Activated CD4-positive, CD25-positive, alpha-beta regulatory T cell treated with anti-CD3 and anti-CD28 coated beads, Interleukin-2, amount 50 U/mL, for 24 hours (primary cell): ENCODE results near the gene GCSH.
A peak's percentile ranks its signal among the peaks of the same experiment; 100 is the strongest.

Source experiments
- ATAC-seq, 2 donors: fragments of 150-1000 bp; cut with Tn5 transposase; one replicate each; pipeline ENCODE4 v1.10.0; 2021; ENCODE audit warnings: mild to moderate bottlenecking in 1 of 2, moderate library complexity in 1 of 2

Gene GCSH

DNA sequence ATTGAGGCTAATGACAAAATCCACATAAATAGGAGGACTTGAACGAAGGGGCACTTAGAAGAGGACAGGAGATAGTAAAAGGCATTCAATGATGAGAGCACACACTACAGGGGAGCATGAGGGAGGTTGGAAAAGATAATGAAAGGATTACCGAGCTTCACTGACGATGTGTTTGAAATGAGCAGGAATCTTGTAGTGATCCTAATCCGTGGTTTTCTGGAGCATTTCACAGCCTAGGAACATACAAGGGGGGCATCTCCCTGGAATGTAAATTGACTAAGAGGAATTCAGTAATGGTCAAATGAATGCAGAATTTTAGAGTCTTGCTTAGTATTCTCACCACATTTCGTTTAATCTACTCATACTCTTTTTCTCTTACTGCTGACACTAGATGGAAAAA, 55.4 kb downstream of the GCSH start:
- ATAC-seq: no peak

DNA sequence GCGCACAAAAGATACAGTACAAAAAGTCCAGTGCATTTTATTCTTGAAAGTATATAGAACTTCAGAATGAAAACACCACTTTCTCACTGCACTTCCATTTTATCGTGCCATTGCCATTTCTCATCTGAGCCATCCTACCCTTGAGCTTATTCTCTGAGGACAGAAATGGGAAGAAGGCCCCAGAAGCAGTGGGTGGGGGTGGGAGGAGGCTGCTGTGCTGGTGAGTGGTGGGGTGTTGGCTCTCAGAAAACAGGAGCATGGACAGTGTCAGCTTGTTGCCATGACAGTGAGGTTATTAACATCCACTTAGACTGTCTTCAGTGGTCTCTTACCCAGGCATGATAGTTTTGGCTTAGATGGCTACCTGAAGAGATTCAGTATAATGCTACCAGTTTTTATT, 56.1 kb downstream of the GCSH start:
- ATAC-seq: no peak

DNA sequence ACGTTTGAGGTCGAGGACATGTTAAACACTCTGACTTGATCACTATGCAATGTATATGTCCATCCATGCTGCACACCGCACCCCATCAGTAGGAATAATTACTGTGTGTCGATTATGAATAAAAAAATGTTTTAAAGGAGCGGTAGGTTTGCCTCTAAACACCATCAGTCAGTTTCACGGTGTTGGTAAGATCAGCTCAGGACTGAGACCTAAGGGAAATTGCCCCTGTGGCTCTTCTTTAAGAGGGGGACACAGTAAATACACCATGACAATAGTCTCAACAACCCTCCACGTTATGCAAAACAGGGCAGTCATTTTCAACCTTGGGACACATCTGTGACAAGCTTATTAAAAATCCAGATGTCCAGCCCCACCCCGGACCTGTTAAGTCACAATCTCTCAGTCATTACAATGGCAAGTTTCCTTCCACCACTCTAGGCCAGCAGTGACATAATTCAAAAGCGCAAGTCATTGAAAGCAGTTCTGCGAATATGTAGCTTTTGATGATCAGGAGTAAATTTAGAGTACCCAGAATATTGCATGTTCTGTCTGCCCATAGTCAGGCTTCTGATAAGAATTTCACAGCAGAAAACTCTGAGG, 59.3 kb downstream of the GCSH start:
- ATAC-seq: no peak

DNA sequence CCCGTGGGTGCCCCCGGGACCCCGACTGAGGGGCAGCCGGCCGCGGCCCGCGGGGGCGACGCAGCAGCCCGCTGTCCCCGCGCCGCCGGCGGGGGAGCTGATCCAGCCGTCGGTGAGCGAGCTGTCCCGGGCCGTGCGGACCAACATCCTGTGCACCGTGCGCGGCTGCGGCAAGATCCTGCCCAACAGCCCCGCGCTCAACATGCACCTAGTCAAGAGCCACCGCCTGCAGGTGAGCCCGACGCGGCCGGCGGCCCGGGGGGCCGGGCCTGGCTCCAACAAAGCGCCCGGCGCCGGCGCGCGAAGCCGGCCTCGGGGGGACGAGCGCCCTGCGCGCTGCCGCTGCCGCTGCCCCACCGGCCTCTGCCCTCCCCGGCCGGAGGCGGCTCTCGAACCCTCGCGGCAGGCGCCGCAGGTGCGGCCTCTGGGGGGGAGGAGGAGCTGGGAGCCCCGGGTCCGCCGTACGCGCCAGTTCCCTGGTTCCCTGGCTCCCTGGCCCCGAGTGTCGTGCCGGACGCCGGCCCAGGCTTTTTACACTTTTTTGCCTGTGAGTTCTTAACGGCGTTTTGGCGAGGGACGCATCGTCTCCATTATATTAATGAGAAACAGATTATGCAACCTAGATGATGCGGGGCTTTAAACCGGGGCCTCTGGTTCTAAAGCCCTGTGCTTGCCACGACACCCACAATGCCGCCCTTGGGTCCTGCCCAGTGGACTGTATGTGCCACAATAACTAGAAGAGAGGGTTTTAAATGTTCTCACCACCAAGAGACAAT, 60.0 kb downstream of the GCSH start:
- peak; percentile 70 to 73 for ATAC-seq

DNA sequence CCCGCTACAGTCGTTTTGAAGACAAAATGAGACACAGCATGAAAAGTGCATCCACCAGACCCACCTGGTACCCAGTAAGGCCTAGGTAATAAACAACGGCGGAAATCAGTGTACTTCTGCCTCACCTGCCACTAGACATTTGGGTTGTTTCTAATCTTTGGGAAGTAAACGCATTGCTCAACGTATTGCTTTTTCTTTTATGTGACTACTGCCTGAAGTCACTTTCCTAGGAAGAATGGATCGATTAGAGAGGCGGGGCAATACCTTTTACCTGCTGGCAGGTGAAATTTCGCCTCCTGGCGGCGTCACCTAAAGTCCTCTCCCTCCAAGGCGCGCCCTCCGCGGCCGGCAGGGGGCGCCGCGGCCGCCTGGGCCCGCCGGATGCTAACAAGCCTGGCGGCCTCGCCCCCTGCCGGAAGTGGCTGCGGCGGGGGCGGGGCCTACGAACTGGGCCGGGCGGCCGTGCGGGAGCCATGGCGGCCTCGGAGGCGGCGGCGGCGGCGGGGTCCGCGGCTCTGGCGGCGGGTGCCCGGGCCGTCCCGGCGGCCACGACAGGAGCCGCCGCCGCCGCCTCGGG, 60.7 kb downstream of the GCSH start, which contains the start of gene ATMIN:
Gene ATMIN, plus strand, starts transcription at position 445 of the 577 bp plus-strand sequence. Its CDS starts 29 bp downstream, at position 474.
- peak; percentile 96 to 97 for ATAC-seq
